SIG-M5 treated with dmso at 0.1 percent for 504 hours (cell line): Measurements from ENCODE around the gene IMPACT.

Experiments used
- DNase-seq: peaks from one replicate; lab custom pipeline; 2025; ENCODE audit not compliant: unreplicated experiment; lab: John Stamatoyannopoulos, UW

The IMPACT gene, protein sequence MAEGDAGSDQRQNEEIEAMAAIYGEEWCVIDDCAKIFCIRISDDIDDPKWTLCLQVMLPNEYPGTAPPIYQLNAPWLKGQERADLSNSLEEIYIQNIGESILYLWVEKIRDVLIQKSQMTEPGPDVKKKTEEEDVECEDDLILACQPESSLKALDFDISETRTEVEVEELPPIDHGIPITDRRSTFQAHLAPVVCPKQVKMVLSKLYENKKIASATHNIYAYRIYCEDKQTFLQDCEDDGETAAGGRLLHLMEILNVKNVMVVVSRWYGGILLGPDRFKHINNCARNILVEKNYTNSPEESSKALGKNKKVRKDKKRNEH

DNA sequence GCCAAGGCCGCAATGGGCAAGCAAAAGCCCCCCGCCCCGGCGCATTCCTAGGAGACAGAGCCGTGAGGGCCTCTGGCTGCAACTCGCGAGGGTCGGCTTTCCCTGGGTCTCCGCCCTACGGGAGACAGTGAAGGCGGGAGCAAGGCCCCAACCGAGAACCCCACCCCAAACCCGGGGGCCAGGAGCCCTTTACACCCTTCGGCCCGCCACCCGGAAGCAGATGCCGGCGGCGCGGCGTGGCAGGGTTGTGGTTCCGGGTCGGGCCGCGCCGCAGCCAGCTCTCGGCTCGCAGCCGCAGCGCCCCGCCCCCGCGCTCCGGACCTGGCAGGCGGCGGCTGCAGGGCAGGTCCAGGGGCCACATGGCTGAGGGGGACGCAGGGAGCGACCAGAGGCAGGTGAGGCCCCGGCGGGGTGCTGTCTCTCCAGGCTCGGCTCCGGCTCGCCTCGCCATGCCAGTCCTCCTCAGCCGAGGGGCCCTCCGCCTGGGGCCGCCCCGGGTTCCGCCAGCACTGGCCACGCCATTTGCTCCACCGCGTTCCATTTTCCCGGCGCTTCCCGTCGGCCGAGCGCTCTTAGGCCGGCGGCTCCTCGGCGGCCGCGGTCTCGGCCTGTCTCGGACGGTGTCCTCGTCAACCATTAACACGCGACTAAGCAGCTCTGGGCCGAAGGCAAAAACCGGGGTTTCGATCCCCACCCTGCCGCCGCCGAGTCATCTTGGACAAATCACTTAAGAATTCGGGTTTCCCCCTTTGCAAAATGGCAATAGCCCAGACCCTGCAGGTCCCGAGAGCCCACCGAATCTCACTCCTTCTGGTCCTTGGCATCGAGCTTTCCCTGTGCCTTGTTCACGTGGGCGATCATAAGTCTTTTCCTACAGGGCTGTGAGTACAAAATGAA is at the start of gene IMPACT:
IMPACT (plus strand) TSS at position 273 of the 897 bp plus-strand sequence; CDS start at position 360, 87 bp downstream.
- peak; percentile 73 for DNase-seq

DNA sequence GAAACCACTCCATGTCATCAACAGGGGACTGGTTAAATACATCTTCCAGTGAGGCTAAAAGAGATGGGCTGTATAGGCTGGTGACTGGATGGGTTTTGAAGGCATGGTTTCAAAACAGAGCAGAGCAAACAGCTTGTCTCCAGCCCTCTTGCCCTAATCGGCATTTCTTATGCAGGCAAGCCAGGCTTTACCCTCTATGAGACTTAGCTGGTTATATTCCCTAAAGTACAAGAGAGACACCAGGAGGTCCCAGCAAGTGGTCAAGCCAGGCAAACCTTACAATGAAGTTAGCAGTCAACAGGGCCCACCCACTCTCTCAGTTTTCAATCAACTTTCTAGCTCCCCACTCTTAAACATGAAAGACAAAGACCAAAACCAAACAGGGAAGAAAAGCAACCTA is 47.9 kb upstream of the IMPACT start:
- no peak for DNase-seq

DNA sequence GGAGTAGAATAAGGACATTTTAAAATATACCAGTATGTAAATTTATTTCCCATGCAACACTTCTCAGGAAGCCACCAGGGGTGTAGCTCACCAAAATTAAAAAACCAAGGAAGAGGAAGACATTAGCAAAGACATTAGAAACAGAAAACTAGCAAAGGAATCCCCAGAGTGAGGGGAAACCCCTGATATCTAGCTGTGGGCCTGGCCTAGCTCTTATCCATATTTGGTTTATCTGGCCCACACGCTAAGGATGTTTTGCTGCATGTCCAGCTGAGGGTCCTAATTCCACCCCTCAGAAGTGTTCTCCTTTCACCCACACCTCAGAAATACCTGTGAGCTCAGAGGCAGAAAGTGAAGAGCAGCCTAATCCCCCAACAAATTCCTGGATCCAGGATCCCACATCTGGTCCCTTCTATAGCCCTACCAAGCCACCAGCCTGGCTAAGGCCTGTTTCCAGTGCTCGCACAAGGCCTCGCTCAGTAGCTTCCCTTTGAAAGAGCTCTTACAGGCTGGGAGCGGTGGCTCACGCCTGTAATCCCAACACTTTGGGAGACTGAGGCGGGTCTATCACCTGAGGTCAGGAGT is 46.2 kb upstream of the IMPACT start:
- DNase-seq, result no peak

DNA sequence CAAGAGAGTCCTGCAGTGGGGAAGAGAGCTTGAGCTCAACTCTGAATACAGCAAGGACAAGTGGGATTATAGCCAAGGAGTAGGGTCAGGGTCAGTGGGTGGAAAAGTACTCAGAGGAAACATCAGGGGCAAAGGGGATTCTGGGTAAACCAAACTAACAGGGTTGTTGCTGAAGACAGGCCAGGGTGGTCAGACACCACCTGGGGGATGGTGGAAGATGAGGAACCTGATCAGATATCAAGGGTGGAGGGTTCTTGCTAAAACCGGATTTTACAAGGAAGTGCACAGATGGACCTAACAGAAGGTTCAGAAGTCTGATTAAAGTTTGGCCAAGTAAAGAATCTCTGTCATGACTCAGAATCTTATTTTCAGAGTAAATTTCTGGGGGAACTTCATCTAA is 45.3 kb upstream of the IMPACT start:
- DNase-seq, result no peak

DNA sequence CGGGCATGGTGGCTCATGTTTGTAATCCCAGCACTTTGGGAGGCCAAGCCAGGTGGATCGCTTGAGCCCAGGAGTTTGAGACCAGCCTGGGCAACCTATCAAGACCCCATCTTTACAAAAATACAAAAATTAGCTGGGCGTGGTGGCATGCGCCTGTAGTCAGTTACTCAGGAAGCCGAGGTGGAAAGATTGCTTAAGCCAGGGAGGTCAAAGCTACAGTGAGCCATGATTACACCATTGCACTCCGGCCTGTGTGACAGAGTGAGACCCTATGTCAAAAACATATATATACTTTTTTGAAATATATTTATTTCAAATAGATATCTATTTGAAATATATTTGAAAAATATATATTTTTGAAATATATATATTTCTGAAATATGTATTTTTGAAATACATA is 39.8 kb upstream of the IMPACT start:
- DNase-seq, result no peak

DNA sequence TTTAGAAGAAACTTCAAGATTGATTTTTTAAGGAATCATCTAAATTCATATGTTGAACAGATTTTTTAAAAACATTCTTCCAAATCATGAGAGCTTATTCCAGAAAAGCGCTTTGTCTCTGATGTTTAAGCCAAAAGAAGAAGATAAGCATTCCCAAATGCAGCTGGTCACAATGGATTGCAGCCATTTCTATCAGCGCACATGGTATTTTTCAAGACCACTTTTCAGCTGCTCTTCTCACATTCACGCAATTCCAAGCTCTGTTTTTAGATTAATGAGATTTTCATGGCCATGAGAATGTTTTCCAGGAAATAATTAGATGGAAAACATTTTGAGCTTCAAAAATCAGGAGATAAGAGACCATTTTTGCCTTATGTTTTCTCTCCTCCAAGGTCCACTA is 37.5 kb upstream of the IMPACT start:
- DNase-seq, result no peak

DNA sequence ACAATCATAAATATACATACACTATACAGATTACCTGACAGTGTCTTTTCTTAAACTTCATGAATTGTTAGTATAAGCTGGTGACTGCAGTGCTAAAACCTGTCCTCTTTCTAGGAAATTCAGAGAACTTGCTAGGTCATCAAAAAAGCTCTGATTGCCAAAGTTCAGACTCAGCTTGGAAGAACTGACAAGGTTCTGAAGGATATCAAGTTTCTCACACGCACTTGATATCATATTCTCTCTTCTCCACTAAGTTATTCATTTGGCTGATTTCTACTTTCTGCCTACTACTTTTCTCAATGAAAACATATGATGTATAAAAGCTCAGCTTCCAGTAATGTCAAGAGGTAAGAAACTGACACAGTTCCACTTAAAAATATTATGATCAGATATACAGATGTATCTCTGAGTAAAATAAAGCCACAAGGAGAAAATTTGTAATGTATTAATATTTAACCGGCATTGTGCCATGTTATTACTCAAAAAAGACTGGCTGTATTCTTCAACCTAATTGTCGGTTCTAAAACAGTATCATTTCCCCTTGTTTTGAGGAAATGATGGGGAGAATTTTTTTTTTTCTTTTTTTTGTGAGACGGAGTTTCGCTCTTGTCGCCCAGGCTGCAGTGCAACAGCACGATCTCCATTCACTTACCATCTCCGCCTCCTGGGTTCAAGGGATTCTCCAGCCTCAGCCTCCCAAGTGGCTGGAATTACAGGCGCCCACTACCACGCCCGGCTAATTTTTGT is 31.2 kb upstream of the IMPACT start:
- peak; percentile 49 for DNase-seq

DNA sequence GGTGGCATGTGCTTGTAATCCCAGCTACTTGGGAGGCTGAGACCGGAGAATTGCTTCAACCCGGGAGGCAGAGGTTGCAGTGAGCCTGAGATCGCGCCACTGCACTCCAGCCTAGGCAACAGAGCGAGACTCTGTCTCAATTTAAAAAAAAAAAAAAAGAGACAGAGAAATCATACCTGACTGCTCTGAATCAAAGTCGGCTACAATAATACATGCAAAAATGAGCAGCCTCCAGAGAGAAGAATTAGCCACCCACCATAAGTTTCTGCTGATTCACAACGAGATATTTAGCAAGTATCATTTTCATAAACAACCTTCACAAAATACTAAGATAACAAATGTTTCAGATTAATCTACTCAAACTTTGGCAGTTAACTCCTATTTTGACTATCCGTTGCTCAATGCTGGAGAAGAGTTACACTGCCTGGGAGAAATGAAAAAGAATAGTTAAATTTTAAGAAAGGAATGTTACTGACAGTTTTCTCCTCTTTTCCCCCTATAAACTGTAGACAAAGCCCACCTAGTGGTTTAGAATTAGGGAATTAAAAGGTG is 30.3 kb upstream of the IMPACT start:
- DNase-seq, result no peak

DNA sequence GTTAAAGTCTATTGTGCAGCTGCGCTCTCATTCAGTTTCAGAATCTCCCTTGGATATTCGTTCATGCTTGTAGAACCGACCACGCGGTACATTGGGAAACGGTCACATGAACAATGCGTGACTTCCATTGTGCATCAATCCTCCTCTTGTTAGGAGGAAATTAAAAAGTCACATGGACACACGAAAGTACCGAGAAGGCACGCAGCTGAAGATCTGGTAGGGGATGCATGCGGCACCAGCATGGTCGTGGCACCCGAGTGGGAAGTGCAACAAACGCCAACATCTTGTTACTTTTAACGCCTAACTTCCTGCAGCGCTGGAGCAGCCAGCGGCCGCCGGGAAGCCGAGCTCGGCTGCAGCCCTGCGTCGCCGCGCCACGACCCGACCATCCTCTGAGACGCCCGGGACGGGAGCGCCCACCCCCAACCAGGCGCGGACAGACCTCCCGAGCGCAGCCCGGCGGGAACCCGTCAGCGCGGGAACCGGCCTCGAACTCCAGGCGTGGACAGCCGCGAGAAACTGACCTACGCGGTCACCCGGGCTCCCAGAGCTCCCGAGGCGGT is 29.3 kb upstream of the IMPACT start:
- DNase-seq, result peak; percentile 80

DNA sequence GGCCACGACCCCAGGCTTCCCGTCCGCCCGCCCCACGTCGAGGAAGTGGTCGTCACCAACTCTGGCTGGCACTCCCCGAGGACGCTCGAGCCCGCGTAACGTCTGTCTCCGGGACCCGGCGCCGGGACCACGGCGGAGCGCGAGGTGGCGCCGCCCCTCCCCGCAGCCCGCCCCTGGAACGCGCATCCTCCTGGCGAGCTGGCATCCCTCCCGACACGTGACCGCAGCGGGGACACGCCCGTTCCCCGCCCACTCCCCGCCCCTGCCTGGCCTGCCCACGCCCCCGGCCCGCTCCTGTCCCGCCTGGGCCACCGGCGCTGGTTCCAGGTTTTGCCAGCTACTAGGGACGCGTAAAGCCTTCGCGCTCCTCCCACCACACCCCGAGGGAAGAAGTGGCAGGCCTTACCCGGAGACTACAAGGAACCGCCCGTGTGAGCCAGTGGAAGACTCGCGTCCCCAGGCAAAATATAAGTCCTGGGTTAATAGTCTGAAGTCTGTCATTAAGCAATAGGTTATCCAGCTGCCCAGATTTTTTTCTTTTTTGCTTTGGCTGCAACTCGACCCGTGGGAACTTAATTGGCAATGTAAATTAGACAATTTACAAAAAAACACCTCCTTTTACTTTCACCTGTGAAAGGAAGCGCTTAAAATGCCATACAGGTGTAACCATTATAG is 28.6 kb upstream of the IMPACT start, which contains the start of gene OSBPL1A:
OSBPL1A (minus strand) TSS at position 131 of the 675 bp plus-strand sequence. CDS start 20,291 bp downstream, outside the sequence.
- DNase-seq, result peak; percentile 97

DNA sequence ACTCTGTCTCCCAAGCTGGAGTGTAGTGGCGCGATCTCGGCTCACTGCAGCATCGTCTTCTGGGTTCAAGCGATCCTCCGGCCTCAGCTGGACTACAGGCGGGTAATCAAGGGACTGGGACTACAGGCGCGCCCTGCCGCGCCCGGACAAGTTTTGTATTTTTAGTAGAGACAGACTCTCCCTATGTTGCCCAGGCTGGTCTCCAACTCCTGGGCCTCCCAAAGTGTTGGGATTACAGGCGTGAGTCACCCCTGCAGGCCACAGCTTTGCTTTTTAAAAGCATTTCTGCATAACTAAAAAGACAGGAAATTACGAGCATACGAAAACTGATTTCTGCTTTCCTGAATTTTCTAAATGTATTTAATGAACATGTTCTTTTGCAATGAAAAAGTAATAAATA is 27.9 kb upstream of the IMPACT start:
- no peak for DNase-seq

DNA sequence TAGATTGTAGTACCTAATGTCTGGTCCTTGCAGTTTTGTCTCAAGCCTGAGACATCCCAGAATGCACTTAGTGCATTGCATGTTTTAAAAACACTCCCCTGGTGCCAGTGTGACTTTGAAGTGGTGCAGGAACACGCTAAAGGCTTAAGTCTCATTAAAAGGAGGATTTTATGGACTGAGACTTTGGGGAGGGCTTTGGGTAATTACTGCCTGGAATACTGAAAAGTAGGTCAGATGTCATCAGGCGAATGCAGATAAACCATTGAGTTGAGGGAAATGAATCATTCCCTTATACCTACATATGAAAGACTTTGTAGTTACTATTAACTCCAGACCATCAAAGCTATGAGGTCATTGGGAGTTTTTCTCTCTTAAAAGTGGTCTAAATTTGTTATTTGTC is 25.9 kb upstream of the IMPACT start:
- DNase-seq, result no peak

DNA sequence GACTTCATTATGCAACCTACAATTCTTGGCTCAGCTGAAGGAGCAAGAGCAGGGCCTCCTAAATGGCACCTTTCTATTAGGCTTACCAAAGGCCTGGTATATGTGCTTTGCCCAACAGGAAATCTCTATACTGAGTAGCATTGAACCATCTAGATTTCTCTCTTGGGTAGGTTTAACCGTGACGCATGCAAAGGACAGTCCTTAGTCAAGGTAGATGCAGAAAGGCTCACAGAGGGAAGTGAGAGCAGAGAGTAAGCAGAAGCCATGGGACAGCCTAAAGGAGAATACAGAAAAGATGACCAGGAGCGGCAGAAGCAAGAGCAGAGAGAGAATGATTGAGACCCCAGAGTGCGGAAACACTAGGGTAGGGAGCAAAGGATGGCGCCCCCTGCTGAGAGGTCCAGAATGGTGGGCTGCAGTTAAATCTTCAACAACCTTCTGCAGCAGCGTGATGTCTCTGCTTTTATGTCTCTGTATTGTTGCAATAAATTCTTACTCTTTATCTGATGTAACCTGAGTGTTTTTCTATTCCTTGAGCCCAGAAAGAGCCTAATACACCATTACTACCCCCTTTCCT is 24.2 kb upstream of the IMPACT start:
- DNase-seq, result peak; percentile 29

DNA sequence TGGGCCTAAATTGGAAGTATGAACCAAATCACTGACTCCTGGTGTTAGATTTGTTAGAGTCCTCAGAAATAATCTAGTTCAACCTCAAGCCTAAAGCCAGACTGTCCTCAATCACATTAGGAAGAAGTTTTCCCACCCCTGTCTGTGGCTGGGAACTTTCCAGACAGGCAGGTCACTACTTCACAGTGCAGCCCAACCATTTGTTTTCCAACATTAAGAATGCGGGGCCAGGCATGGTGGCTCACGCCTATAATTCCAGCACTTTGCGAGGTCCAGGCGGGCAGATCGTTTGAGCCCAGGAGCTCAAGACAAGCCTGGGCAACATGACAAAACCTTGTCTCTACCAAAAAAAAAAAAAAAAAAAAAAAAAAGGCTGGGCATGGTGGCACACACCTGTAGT is 23.4 kb upstream of the IMPACT start:
- DNase-seq, result no peak

DNA sequence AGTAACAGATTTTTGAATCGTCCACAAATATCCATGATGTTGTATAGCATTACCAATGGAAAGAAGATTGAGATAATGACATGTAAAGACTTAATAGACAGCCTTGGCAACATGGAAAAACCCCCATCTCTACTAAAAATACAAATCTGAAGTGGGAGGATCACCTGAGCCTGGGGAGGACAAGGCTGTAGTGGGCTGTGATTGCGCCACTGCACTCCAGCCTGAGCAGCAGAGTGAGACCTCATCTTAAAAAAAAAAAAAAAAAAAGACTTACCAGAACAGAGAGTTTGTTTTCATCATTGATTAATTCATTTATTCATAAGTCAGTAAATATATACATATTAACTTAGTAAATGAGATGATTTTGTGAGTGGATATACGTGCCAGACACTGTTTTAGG is 21.9 kb upstream of the IMPACT start:
- no peak for DNase-seq

DNA sequence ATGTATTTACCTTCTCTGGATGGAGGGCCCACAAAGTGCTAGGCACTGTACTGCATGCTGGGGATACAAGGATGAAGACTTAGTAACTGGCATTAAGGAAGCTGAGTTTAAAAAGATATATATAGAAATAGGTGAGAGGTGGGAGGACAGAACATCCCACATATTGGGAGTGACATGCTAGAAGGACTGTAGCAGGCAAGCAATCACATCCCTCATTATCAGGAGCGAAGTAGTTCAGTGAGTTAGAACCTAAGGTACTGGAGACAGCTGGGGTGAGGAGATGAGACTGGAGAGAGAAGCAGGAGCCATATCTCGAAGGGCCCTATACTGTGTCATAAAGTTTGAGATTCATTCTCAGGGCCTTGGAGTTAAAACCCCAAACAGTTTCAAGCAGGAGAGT is 18.0 kb upstream of the IMPACT start:
- no peak for DNase-seq

DNA sequence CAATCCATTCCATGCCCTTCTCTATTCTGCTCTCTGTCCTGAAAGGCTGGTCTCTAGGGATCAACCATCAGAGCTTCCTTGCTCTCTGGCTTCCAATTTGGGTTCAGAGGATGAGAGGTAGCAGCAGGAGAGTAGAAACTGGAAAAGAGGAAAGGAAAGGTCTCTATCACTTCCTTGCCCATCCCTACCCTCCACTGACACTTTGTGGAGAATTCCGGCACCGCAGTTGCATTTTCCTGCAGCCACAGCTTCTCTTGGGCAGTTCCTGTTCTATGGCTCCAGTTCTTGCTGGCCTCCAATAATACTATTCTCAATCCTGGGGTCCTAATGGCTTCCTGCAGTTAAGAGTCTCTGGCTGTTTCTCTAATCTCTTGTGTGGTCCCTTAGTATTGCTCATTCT is 13.3 kb upstream of the IMPACT start:
- DNase-seq, result no peak

DNA sequence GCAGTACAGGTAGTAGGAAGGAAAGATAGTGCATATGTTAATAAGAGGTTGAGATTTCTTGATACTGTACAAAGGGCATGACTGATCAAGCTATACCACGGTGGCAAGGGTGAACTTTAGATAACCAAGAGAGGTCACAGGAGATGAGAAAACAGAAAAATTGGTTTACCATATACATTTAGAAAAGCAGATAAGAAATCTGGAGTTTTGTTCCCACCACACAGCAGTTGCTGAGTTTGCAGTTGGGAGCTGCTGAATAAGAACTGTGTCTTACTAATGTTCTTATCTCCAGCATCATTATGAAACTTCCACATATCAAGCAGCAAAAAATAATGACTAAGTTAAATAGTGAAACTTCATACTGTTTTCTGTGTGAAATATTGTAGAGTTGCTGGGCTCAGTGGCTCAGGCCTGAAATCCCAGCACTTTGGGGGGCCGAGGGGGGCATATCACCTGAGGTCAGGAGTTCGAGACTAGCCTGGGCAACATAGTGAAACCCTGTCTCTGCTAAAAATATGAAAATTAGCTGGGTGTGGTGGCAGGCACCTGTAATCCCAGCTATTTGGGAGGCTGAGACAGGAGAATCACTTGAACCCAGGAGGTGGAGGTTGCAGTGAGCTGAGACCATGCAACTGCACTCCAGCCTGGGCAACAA is 12.0 kb upstream of the IMPACT start:
- no peak for DNase-seq

DNA sequence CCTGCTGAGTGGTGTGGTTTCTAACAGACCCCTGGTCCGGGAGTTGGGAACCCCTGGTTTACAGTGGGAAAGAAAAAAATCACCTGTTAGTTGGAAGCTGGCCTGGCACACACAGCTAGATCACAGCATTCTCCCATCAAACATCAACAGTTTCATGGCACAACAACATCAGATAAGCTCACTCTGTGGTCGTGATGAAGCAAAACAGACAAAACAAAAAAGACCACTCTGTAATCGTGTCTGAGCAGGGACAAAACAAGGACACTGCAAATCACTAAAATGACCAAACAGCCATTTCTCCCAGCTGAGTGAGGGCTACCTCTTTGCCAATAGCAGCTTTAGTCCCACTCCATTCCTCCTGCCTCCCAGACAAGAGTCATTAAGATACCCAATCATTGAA is 9.0 kb upstream of the IMPACT start:
- DNase-seq, result no peak
